DMS153 (cell line): Measurements from ENCODE around the gene ATP5F1B.

Experiments used
- DNase-seq: peaks from one replicate; lab custom pipeline; 2025; lab: John Stamatoyannopoulos, UW

Gene ATP5F1B

GRCh38 chr12:56616244-56616643, 29.5 kb downstream of the ATP5F1B start:
- no peak for DNase-seq

- no peak for DNase-seq
These were observed 31.2 kb downstream of the ATP5F1B start for GRCh38 chr12:56614627-56615026.

- no peak for DNase-seq
These were observed 41.4 kb downstream of the ATP5F1B start for GRCh38 chr12:56604355-56604754.

GRCh38 chr12:56602239-56602638, 43.5 kb downstream of the ATP5F1B start:
- DNase-seq, result no peak

- DNase-seq, result no peak
These were observed 44.3 kb downstream of the ATP5F1B start for GRCh38 chr12:56601503-56601902.

- no peak for DNase-seq
These were observed 45.0 kb downstream of the ATP5F1B start for GRCh38 chr12:56600753-56601152.

GRCh38 chr12:56599797-56600196, 46.0 kb downstream of the ATP5F1B start:
- no peak for DNase-seq

GRCh38 chr12:56599041-56599440, 46.7 kb downstream of the ATP5F1B start:
- DNase-seq, result no peak

GRCh38 chr12:56596815-56597214, 49.0 kb downstream of the ATP5F1B start:
- no peak for DNase-seq

GRCh38 chr12:56593909-56594621, 51.7 kb downstream of the ATP5F1B start:
- no peak for DNase-seq

GRCh38 chr12:56591961-56592360, 53.8 kb downstream of the ATP5F1B start:
- DNase-seq, result no peak

GRCh38 chr12:56591126-56591525, 54.7 kb downstream of the ATP5F1B start:
- DNase-seq, result peak; percentile 73

- DNase-seq, result no peak
These were observed 55.5 kb downstream of the ATP5F1B start for GRCh38 chr12:56590237-56590830.

- DNase-seq, result no peak
These were observed 56.0 kb downstream of the ATP5F1B start for GRCh38 chr12:56589783-56590182.
